GM18907 (cell line): ENCODE measurements around the gene RSPH4A.
"Not testable (repeated sequence)": the region's sequence is repeated elsewhere in the genome, so short reads cannot be mapped to it uniquely, and the experiment has no call there.

Experiments used
- ATAC-seq: cut with Tn5 transposase; IDR thresholded peaks from one replicate; pipeline ENCODE4 v1.9.1; 2021; ENCODE audit warnings: mild to moderate bottlenecking, moderate library complexity; ENCODE audit not compliant: unreplicated experiment

The RSPH4A gene

DNA sequence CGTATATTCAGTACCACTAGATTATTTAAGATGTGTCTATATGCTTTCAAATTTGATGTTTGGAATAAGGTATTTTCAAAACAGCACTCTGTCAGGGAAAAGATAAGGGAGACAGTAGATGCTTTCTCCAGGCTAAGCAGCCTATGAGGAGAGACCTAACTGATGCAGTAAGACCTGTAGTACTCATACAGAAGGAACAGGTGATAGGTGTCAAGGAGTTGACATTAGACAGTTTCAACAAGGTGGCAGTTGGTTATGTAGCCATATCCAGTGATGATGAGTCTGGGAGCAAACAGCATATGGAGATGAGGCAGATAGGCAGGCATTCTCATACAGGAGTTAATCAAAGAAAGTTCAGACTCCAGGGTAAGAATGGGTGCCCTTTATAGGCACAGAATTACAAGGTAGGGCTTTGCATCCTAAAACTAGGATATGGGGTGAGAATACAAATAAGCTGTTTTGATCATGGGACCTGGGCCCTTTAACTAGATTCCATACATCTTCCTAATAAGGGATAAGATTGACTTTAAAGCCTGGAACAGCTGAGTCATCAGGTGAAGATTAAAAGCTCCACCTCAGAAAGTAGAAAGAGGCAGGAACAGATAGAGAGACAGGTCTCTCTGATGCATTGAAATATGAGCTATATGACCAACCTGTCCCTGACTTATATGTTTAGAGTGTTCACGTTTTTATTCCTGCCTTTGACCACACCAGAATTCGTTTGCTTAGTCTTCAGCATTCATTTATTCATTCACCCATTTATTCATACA, 7.9 kb downstream of the RSPH4A start:
- ATAC-seq, result no peak

- no peak for ATAC-seq
Measured at GRCh38 chr6:116625872-116626271, 9.6 kb downstream of the RSPH4A start.

GRCh38 chr6:116629563-116629981, 13.3 kb downstream of the RSPH4A start:
- no peak for ATAC-seq

DNA sequence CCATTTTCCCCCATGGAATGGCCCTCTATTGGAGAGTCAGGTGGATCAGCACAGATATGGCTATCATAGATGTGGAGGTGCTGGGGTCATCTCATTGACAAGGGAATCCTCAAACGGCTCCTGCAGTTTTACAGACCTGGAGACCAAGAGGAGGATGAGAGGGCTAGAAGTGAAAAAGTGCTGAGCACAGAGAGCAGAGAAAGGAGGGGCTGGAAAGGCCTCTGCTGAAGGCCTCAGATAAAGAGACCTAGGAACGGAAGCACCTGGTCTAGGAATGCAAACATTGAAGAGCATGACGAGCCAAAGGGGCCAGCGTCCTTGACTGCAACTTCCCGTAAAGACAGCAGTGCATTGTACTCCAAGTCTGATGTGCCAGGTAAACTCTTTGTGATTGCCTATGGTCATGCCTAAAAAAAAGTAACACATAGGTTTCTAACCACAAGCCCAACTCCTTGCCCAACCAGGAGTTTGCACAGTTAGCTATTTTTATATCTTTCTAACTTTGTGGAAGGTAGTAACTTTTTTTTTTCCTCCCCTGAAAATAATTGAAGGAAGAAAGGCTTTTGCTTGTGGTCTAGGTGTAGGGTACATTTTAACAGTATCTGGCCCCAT, 15.2 kb downstream of the RSPH4A start:
- ATAC-seq, result peak; percentile 87

DNA sequence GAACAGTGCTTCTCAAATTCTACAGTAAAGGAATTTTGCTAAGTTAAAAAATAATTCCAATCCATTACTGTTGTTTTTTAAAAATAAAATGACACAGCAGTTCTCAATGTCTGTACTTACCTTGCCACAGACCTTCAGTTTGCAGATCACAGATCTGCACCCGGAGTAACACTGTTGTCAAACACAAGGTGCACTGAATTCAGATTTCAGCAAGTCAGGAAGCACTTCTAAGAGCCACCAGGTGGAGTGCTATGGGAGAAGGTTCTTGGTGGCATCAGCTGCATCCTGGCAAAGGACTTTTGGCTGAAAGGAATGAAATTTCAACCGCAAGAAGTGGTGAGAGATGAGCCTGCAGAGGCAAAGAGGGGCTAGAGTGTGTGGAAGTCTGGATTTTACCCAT, 17.4 kb downstream of the RSPH4A start:
- ATAC-seq, result no peak

DNA sequence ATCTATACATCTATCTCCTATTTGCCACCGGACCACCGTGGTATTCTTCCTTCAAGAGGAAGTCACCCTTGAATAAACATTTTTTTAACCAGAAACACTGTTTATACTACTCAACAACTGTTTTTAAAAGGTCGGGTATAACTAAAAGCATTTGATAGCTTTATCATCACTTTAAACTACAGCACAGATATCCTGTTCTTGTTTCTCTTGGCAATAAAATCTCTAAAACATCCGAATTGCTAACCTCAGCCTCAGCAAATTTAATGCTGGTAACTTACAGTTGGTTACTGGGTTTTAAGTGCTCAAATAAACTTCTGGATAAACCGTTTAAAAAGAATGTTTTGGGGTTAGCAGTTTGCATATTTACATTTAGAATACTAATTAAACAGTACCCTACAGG, 31.9 kb downstream of the RSPH4A start:
- ATAC-seq, result no peak

DNA sequence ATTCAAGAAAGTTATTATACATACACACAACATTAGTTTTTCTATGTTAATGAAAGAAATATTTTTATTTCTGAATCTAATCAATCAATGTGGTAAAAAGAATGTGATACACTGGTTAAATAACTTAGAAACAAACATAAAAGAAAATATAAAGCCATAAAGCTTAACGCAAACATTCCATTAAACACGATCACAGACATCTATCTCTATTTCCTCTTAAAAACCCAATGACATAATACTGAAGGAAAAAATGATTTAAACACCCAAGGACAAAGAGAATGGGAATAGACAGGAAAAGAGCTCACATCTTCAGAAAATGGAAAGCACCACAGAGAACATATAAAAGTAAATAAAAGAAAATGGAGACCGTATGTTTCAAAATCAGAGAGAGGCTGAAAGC, 32.9 kb downstream of the RSPH4A start:
- no peak for ATAC-seq

DNA sequence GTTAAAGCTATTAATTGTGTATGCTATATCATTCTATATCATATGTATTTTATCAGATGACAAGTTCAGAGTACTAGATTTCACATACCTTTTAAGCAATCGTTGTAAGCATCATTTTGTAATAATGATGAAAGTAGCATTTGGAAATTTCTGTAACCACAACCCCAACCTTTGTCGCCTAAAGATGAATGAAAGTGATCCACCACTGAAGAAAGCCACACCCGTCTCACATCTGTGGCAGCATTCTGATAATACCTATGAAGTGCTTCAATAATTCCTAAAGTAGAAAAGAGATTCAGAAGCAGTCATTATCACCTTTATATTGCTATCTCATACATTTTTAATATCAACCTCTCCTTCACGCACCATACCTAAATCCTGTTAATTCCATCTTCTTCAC, 35.6 kb downstream of the RSPH4A start:
- ATAC-seq, result no peak

GRCh38 chr6:116661594-116661993, 45.3 kb downstream of the RSPH4A start:
- no peak for ATAC-seq

- ATAC-seq, result no peak
Measured at GRCh38 chr6:116662202-116662601, 45.9 kb downstream of the RSPH4A start.

DNA sequence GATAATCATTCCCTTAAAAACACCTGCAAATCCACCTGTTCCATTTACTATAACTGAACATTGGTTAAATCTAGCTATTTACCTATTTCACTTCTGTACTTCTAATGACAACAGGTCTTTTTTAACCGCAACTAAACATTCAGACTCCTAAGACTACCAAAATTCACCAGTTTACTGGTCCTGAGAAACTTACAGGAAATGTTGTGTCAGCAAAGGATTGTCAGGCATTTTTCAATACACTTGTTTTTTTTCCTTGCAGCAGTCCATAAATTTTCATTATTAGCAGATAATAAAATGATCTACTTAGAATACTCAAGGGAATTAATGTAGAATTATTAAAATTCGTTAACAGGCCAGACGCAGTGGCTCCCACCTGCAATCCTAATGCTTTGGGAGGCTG, 47.0 kb downstream of the RSPH4A start:
- ATAC-seq, result no peak

- ATAC-seq, result not testable (repeated sequence)
Measured at GRCh38 chr6:116664169-116664568, 47.9 kb downstream of the RSPH4A start.

DNA sequence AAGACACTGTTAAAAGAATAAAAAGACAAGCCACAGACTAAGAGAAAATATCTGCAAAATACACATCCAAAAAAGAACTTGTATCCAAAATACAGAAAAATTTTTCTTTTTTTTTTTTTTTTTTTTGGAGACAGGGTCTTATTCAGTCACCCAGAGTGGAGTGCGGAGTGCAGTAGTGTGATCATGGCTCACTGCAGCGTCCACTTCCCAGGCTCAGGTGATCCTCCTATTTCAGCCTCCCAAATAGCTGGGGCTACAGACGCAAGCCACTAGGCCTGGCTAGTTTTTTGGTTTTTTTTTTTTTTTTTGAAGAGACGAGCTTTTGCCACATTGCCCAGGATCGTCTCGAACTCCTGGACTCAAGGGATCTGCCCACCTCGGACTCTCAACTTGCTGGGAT, 49.2 kb downstream of the RSPH4A start:
- no peak for ATAC-seq

GRCh38 chr6:116666869-116667268, 50.6 kb downstream of the RSPH4A start:
- ATAC-seq, result peak; percentile 36

GRCh38 chr6:116667623-116668022, 51.3 kb downstream of the RSPH4A start:
- ATAC-seq, result peak; percentile 33

GRCh38 chr6:116672306-116672705, 56.0 kb downstream of the RSPH4A start:
- no peak for ATAC-seq

GRCh38 chr6:116676021-116676420, 59.7 kb downstream of the RSPH4A start:
- no peak for ATAC-seq

DNA sequence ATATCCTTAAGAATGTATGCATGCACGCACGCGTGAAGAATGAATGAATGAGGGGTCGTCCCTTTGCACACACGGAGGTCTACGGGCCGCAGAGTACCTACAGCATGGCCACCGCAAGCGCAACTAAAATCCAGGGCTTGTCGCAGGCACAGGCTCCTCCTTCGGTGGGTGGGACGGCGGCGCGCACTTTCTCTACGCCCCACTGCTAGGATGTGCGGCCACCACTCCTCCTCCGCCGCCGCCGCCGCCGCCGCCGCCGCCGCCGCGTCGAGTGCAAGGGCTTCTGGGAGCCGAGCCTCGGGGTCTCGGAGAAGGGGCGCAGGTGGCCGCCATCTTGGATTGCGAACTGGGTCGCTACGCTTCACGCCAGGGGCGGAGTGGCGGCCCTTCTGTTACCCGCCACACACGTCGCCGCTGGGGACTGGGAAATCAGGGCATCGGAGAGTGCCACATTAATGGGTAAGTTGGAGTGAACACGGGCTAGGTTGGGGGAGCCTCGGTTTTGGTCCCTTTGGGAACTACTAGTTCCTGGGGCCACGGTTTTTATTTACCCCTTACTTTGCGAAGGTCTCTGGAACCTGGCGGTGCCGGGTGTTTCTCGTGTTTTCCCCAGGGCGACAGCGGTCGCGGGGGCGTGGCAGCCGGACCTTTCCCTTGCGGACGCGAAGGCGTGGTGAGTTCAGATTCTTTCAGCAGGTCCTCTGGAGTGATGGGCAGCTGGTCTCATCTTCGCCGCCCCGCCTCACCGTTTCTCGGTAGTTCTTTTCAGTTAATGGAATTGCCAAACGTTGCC, 64.8 kb downstream of the RSPH4A start, which contains the start of gene KPNA5:
TSS of gene KPNA5 (plus strand) at position 332 of the 793 bp plus-strand sequence. CDS start at position 456, 124 bp downstream.
- ATAC-seq, result peak; percentile 98

GRCh38 chr6:116682334-116682712, 66.0 kb downstream of the RSPH4A start:
- peak; percentile 44 for ATAC-seq
